ENCODE results near the gene DIP2C.

DNA sequence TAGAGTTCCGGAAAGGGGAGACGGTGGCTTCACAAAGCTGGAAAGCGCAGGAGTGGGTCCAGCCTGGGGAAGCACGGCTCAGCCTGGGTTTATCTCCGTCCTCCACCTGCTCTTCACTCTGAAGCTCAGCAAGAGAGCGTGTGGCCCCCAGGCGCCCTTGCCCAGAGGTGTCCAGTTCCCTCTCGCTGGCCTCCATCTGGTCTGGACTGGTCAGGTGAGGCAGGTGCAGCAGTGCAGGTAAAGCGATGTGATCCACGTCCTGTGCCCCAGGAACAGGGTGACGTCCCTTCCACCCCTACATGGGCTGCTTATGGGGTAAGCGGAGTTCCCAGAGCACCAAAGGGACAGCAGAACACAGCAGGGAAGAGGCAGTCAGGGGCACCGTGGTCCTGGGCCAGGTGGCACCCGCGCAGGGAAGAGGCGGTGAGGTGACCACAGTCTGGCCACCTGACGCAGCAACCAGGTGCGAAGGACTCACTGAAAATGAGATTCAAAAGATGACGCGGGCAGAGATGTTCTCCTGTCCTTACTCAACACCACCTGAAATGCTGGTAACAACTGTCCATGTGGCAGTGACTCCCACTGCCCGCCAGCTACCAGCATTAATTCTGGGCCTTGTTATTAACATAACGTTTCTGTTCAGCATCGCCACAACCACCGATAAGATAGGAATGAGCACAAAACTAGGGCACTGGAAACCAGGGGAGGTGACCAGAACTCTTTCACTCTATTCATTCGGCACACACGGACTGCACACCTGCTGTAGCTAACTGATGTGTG, 33.0 kb upstream of the DIP2C start:
- no peak for TF ChIP-seq POLR2A (IDR thresholded peaks at IDR 0.05)
- no peak for TF ChIP-seq POLR2AphosphoS5 (IDR thresholded peaks at IDR 0.05)
- TF ChIP-seq, protein P1, sequence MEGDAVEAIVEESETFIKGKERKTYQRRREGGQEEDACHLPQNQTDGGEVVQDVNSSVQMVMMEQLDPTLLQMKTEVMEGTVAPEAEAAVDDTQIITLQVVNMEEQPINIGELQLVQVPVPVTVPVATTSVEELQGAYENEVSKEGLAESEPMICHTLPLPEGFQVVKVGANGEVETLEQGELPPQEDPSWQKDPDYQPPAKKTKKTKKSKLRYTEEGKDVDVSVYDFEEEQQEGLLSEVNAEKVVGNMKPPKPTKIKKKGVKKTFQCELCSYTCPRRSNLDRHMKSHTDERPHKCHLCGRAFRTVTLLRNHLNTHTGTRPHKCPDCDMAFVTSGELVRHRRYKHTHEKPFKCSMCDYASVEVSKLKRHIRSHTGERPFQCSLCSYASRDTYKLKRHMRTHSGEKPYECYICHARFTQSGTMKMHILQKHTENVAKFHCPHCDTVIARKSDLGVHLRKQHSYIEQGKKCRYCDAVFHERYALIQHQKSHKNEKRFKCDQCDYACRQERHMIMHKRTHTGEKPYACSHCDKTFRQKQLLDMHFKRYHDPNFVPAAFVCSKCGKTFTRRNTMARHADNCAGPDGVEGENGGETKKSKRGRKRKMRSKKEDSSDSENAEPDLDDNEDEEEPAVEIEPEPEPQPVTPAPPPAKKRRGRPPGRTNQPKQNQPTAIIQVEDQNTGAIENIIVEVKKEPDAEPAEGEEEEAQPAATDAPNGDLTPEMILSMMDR (IDR thresholded peaks at IDR 0.05): no peak

Measured in stomach (tissue), 4 donors.